ENCODE measurements around the gene IQSEC1. TPM values are rescaled to one million over a fixed set of nuclear protein-coding genes. Genes with fewer than 3 reads are reported as not detected.

IQSEC1 gene
- total RNA-seq, 2 experiments from 2014 or later, result 31.7 to 39.2 TPM

DNA sequence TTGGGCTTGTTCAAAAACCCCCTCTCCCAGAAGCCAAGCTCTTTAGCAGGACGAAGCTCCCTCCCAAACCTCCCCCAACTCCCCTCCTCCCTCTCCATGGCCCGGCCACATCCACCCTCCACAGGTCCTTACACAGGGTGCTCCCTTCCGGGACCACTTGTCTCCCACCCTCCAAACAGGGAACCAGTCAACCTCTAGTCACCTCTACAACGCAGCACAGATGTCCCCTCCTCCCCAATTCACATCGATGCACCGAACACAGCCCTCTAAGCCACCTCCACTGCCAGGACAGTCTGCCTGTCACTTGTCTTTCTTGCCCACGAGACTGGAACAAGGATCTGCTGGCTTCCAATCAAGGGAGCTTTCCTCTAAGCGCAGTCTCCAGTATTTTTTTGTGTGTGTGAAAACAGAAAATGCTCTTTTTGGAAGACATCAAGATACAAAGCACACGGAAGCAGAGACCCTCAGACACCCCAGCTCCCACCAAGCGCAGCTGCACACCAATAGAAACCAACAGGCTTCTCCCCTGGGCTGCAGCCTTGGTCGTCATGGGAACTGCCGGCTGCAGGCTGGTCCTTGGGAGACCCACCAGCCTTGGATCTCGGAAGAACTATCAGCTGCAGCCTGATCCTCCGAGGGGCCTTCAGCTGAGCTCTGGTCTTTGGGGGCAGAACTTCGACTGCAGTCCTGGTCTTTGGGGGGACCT lies 26.5 kb downstream of the IQSEC1 start:
- Mint-ChIP-seq H3K9me3 (no peaks in the 10 kb centered on the region), H3K27me3 (no peaks in the 10 kb centered on the region), H3K4me3 (no peak overlapping the region), H3K4me1 (ENCODE audit: low read depth) (peaks cover 11% of the 10 kb centered on the region), H3K27ac (peak overlapping the region; percentile 17), H3K36me3 (ENCODE audit: low read depth) (peaks cover 1% of the 10 kb centered on the region)
- no peak for DNase-seq
- TF ChIP-seq, protein P1, sequence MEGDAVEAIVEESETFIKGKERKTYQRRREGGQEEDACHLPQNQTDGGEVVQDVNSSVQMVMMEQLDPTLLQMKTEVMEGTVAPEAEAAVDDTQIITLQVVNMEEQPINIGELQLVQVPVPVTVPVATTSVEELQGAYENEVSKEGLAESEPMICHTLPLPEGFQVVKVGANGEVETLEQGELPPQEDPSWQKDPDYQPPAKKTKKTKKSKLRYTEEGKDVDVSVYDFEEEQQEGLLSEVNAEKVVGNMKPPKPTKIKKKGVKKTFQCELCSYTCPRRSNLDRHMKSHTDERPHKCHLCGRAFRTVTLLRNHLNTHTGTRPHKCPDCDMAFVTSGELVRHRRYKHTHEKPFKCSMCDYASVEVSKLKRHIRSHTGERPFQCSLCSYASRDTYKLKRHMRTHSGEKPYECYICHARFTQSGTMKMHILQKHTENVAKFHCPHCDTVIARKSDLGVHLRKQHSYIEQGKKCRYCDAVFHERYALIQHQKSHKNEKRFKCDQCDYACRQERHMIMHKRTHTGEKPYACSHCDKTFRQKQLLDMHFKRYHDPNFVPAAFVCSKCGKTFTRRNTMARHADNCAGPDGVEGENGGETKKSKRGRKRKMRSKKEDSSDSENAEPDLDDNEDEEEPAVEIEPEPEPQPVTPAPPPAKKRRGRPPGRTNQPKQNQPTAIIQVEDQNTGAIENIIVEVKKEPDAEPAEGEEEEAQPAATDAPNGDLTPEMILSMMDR (IDR thresholded peaks at IDR 0.05), result no peak
- ChIA-PET CTCF (no interaction called here), POLR2A (interaction anchor here (0.8 to 1.5 kb wide), 2 partner anchors 17 to 43 kb away, joined by 3 to 4 read pairs; no protein-coding TSS in a partner anchor)
- no peak for ATAC-seq
- intact Hi-C loops (cut with micrococcal nuclease), result no loop called here

DNA sequence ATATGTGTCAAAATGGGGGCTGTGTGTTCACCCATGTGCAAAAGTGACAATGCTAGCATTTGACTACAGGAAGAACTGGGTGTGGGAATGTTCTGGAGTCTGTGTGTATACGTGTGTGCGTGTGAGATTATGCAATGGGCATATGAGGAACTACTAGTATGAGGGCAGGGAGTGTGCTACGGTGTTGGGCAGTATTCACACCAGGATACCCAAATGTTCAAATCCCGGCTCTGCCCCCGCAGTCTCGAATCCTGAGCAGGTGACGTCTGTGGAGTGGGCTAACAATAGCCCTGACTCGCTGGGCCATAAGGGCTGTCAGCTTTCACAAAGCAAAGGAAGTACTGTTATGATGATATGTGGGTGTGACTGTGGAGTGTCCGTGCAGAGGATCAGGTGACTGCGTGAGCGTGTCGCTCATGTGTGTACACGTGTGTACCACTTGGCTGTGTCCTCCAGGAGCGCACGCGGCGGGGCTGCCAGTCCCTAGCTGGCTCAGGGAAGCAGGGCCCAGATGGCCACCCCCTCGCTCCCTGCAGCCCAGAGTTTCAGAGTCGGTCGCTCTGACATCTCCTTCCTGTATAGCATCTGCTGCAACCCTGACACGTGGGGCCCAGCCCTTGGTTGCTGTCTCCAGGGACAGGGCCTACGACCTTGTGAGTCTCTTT lies 27.2 kb downstream of the IQSEC1 start:
- ChIA-PET POLR2A (interaction anchor here (0.8 to 1.5 kb wide), 2 partner anchors 17 to 42 kb away, joined by 3 to 4 read pairs; no protein-coding TSS in a partner anchor), CTCF (no interaction called here)
- ATAC-seq (peak; percentile 70), DNase-seq (peak; percentile 35)
- peaks cover 17% of the 10 kb centered on the region for H3K4me1 Mint-ChIP-seq (ENCODE audit: low read depth)
- intact Hi-C loops (cut with micrococcal nuclease), result no loop called here
- no peaks in the 10 kb centered on the region for H3K9me3 Mint-ChIP-seq
- peaks cover 1% of the 10 kb centered on the region for H3K36me3 Mint-ChIP-seq (ENCODE audit: low read depth)
- H3K27me3 Mint-ChIP-seq, result no peaks in the 10 kb centered on the region
- TF ChIP-seq, protein P1 (IDR thresholded peaks at IDR 0.05), result no peak
- H3K4me3 Mint-ChIP-seq, result no peak overlapping the region
- H3K27ac Mint-ChIP-seq, result peak overlapping the region; percentile 17

- H3K27me3 Mint-ChIP-seq, result no peaks in the 10 kb centered on the region
- no peak overlapping the region for H3K27ac Mint-ChIP-seq
- H3K36me3 Mint-ChIP-seq (ENCODE audit: low read depth), result peaks cover 1% of the 10 kb centered on the region
- intact Hi-C loops (cut with micrococcal nuclease), result no loop called here
- no peak overlapping the region for H3K4me3 Mint-ChIP-seq
- ATAC-seq (no peak), DNase-seq (no peak)
- no peaks in the 10 kb centered on the region for H3K9me3 Mint-ChIP-seq
- H3K4me1 Mint-ChIP-seq (ENCODE audit: low read depth), result peaks cover 23% of the 10 kb centered on the region
- TF ChIP-seq, protein P1 (IDR thresholded peaks at IDR 0.05), result no peak
- CTCF ChIA-PET, result interaction anchor here (1.4 kb wide), 1 partner anchor 47 kb away, joined by 3 read pairs; no protein-coding TSS in a partner anchor
- POLR2A ChIA-PET, result interaction anchor here (1.4 to 1.5 kb wide), 2 partner anchors 9 to 41 kb away, joined by 4 read pairs; no protein-coding TSS in a partner anchor
Measured at GRCh38 chr3:13045241-13045903, 27.9 kb downstream of the IQSEC1 start.

DNA sequence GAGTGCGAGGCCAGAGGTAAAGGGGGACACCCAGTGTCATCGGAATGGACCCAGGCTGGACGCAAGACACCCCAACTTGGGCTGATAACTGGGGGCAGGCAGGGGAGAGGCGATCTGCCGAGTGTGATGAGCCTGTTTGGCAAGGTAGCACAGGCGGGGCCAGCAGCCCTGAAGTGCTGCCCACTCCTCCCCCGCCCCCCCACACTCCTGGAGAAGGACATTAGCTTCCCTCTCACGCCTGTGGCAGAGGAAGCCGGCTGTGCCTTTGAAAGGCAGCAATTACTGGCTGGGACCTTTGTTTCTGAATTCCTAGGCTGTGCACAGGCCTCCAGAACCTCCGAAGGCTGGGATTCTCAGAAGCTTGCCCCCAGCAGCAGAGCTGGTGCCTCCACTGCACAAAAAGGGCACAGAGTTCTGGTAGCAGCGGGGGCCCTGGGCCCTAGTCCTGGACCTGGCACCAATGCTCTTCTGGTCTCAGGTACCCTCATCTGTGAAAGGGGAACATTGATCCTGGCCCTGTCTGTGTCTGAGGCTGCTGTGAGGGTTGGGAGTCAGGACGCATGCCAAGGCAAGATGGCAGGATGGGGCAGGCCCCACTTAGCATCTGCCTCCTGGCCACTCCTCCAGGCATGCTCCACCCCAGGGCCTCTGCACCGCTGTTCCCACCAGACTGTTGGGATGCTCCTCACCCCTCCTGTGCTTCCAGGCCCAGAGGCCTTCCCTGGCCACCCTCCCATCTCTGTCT lies 28.6 kb downstream of the IQSEC1 start:
- TF ChIP-seq, protein P1 (IDR thresholded peaks at IDR 0.05), result no peak
- Mint-ChIP-seq H3K9me3 (no peaks in the 10 kb centered on the region), H3K36me3 (ENCODE audit: low read depth) (peaks cover 1% of the 10 kb centered on the region), H3K27ac (no peak overlapping the region), H3K4me3 (no peak overlapping the region), H3K4me1 (ENCODE audit: low read depth) (peaks cover 29% of the 10 kb centered on the region), H3K27me3 (no peaks in the 10 kb centered on the region)
- ATAC-seq (no peak), DNase-seq (no peak)
- ChIA-PET CTCF (interaction anchor here (1.4 kb wide), 1 partner anchor 47 kb away, joined by 3 read pairs; no protein-coding TSS in a partner anchor), POLR2A (interaction anchor here (1.4 kb wide), 1 partner anchor 9 kb away, joined by 4 read pairs; no protein-coding TSS in a partner anchor)
- intact Hi-C loops (cut with micrococcal nuclease), result no loop called here
